Globus pallidus (tissue), 1 donor: Measurements from ENCODE around the gene LPCAT4.

Source experiments
- DNase-seq: peaks from one replicate; pipeline ENCODE4 v3.0.0-alpha.2; 2015; ENCODE audit warnings: low spot score

LPCAT4 gene

GRCh38 chr15:34336991-34337556 lies 29.9 kb downstream of the LPCAT4 start:
- DNase-seq = no peak

DNA sequence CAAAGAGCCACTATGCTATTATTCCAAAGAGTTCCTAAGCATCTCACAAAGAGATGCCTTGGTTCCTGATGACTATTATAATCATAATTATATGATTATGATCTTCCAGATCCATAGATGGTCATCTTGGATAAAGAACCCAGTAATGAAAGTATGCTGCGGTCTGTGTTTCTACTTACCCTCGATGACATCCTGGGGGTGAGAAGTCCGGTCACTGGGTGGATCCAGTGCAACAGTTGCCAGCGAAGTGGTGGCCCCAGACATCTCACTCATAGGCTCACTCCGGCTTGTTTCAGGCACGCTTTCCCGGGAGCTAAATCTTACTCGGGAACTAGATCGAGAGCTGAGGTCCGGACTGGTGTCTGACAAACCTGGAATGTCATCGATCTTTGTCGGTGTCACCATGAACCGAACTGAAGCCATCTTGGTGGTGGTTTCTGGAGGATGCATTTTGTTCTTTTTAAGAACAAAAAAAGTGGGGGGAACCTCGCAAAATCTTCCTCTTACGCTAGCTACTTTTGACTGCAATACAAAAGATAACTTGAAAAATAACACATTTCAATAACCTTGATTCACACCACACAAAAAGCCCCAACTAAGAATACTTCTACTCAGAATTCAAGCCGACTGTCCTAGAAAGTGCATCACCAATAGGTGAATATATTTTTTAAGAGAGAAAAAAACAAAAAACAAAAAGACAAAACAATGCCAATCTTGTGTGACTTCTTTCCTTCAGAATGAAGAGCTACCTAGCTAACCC lies 30.6 kb downstream of the LPCAT4 start:
- peak; percentile 5 for DNase-seq

- peak; percentile 19 for DNase-seq
Observed at GRCh38 chr15:34335176-34336032, 31.6 kb downstream of the LPCAT4 start.

DNA sequence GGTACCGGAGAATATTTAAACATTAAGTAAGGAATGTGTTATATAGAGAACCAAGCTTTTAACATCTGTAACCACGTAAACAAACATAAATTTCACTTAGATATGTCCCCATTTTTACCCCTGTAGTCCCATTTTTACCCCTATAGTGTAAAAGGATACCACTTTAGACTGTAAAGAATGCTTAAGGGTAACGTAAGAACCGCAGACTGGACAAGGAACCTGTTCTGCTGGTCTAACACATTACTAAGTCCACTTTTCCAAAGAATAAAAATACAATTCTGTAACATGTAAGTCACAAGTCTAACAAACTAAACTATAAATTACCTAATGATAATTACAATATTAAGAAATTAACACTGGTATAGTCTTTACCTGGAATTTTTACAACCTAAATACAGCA lies 32.3 kb downstream of the LPCAT4 start:
- no peak for DNase-seq

DNA sequence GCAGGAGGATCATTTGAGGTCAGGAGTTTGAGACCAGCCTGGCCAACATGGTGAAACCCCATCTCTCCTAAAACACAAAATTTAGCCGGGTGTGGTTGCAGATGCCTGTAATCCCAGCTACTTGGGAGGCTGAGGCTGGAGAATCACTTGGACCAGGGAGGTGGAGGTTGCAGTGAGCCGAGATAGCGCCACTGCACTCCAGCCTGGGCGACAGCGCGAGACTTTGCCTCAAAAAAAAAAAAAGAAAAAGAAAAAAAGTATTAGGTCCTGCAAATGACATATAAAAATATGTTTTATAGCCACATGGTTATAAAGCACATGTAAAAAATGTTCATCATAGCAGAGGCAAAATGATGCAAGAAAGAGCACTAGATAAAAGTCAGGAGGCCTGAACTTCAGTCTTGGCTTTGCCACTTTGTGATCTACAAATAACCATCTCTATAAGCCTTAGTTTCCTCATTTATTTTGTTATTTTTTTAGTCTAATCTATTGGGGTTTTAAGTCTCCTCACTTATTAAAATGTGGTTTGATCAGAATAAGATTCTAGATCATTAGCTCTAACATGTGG lies 34.4 kb downstream of the LPCAT4 start:
- DNase-seq = no peak

DNA sequence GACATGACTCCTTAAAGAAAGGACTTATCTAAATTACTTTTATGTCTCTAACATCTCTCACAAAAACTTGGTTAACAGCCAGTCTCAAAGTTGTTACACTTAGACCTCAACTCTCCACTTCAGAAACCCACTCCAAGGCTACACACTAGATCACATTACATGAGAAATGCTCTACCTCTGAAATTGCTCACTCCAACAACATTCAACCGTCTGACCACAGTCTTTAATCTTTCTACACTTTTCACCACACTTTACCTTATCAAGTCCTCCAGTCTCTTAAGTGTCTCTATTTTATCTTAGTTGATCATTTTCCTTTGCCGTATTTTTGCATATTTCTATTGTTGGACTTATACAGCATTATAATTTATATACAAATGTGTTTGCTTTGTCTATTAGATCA lies 35.2 kb downstream of the LPCAT4 start:
- DNase-seq = no peak

- no peak for DNase-seq
Observed at GRCh38 chr15:34330279-34330678, 36.7 kb downstream of the LPCAT4 start.

GRCh38 chr15:34329006-34329405 lies 38.0 kb downstream of the LPCAT4 start:
- no peak for DNase-seq

- DNase-seq = no peak
Observed at GRCh38 chr15:34327906-34328305, 39.1 kb downstream of the LPCAT4 start.

DNA sequence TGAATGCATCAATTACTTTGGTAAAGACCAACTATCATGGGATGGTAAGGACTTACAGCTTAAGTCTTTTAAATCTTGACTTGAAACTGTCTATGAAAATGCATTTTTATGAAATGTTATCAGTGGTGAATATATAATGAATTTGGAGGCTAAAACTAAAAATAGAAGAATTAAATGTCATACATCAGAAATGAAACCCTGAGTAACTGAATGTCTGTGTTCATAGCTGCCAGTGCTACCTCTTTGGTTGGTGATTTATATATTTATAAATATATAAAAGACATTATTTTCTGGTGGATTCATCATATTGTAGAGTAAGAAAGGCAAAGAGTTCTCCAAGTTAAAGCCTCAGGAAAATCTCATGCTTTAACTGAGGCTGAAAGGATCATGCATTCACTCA lies 41.6 kb downstream of the LPCAT4 start:
- DNase-seq = no peak

GRCh38 chr15:34324933-34325332 lies 42.1 kb downstream of the LPCAT4 start:
- no peak for DNase-seq

DNA sequence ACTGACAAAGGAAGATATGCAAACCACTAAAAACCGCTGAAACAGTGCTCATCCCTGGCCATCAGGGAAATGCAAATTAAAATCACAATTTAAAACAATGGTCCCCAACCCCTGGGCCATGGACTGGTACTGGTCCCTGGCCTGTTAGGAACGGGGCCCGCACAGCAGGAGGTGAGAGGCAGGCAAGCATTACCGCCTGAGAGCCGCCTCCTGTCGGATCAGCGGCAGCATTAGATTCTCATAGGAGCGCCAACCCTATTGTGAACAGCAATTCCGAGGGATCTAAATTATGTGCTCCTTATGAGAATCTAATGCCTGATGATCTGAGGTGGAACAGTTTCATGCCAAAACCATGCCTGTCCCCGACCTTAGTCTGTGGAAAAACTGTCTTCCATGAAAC lies 43.8 kb downstream of the LPCAT4 start:
- no peak for DNase-seq

DNA sequence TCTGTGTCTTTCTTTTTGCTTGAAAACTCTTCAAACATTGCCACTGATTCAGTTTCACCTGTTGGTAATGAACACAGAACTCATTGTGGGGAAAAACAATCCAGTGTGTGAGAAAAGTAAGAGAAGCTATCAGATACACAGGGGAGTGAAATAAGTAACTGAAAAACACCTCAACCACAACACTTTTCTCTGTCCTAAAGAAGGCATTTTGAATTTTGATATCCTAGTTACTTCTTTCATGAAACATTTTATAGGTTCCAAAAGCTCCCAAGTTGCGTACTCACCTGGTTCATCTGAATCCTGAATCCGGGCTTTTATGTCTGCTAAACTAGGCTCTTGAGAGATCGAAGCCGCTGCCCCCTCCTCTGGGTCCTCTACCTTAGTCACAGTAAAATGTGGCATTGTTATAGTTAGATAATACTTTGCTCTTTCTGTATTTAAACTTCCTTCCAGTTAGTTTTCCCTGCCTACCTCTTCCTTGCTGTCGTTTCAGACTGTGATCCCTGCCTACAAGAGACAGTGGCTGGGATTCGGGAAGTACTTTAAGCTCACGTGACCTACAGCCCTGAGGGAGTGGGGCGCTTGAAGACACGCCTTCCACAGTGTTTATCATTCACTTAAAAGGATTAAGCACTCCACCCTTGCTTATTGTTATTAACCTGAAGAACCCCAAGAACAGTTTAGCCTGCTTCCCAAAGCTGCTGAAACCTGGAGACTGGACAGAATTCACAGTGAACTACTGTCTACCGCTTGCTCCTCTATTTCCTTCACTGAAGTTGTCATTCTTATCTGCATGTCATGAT lies 48.5 kb downstream of the LPCAT4 start:
- DNase-seq = peak; percentile 41

DNA sequence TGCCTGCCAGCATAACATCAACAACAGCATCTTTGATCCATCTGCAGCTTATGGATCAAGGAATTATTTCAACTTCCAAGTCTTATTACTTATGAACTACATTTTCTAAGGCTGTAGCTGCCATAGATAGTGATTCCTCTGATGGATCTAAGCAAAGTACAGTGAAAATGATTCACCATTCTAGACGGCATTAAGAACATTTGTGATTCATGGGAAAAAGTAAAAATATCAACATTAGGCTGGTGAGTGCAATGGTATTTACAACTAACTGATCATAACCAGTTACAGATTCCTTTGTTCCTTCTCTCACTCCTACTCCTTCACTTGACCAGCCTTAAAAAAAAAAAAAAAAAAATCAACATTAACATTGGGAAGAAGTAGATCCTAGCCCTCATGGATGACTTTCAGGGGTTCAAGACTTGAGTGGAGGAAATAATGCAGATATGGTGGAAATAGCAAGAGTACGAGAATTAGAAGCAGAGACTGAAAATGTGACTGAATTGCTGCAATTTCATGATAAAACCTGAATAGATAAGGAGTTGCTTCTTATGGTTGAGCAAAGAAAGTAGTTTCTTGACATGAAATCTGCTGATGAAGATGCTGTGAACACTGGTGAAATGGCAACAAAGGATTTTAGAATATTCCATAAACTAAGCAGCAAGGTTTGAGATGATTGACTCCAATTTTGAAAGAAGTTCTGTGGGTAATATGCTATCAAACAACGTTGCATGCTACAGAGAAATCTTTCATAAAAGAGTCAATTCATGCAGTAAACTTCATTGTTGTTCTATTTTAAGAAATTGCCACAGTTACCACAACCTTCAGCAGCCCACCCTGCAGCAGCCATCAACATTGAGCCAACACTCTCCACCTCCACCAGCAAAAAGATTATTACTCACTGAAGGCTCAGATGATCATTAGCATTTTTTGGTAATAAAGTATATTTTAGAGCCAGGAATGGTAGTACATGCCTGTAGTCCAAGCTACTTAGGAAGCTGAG lies 52.2 kb downstream of the LPCAT4 start:
- no peak for DNase-seq

DNA sequence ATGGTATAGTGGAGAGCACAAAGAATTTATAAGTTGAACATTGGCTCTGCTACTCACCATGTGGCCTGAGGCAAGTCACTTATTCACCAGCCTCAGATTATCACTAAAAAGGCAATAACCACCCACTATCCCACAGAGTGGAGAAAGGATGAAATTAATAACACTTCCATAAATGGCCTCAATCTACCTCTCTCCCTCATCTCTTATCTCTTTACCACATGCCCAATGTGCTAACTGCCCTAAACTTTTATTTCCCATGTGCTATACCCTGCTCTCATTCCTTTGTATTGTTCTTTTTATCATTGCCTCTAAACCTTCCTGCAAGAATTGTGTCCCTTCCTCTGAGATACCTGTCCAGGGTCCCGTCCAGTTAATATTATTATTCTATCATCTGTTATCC lies 55.4 kb downstream of the LPCAT4 start:
- DNase-seq = no peak
